A549 (cell line): Measurements from ENCODE around the gene TCF7L1. TPM values are rescaled to one million over a fixed set of nuclear protein-coding genes. Genes with fewer than 3 reads are reported as not detected.
"Not testable (repeated sequence)": the region's sequence is repeated elsewhere in the genome, so short reads cannot be mapped to it uniquely, and the experiment has no call there.

Experiments used
- ATAC-seq, 2 experiments: fragments of 200-7000 bp in 1 of 2; fragments of >200 bp in 1 of 2; cut with Nextera tagmentation in 1 of 2; cut with Tn5 transposase in 1 of 2; 3 replicates each; pipeline versions ENCODE4 v1.8.0 to v1.9.1; 2018 to 2020; ENCODE audit warnings: mild to moderate bottlenecking in 1 of 2, moderate library complexity in 1 of 2
- CTCF ChIA-PET: fragments of 300-600 bp; sonication (Branson Sonifier 250); formaldehyde crosslinking; extraction: SDS; loops from one replicate; lab custom pipeline; 2021; ENCODE audit warnings: antibody characterized with exemption, inconsistent platforms; lab: Yijun Ruan, JAX
- POLR2A ChIA-PET: fragments of 350-600 bp; formaldehyde crosslinking; extraction: SDS; loops from one replicate; lab custom pipeline; 2021; ENCODE audit warnings: antibody characterized with exemption, inconsistent platforms; lab: Yijun Ruan, JAX
- DNase-seq, 2 experiments: peaks; one replicate each; pipeline versions ENCODE4 v3.0.0 to v3.0.0-alpha.2; 2011 to 2016; ENCODE audit warnings: low read depth in 1 of 2, low spot score in 1 of 2
- FAIRE-seq: peaks from 2 replicates; lab custom pipeline; 2011; peaks lifted over from hg19 to GRCh38; lab: Jason Lieb, UNC
- H3K27ac ChIP-seq, 2 experiments: fragments of >200 bp; sonication (Bioruptor Twin); formaldehyde crosslinking; 3 replicates each; pipeline ENCODE4 v1.5.1; 2016 to 2017
- H3K4me1 ChIP-seq: fragments of >200 bp; sonication (Bioruptor Twin); formaldehyde crosslinking; 3 replicates; pipeline ENCODE4 v1.6.1; 2016
- H3K4me2 ChIP-seq: fragments of >200 bp; sonication (Bioruptor Twin); formaldehyde crosslinking; 3 replicates; pipeline ENCODE4 v1.6.1; 2016
- H3K4me3 ChIP-seq: fragments of >200 bp; sonication (Bioruptor Twin); formaldehyde crosslinking; 3 replicates; pipeline ENCODE4 v1.5.1; 2016
- H3K9me3 ChIP-seq: fragments of >200 bp; sonication (Bioruptor Twin); formaldehyde crosslinking; 3 replicates; pipeline ENCODE4 v1.6.1; 2016
- ATOH8 ChIP-seq: fragments of 250-450 bp; sonication (Bioruptor Pico); IDR thresholded peaks from 2 replicates; pipeline ENCODE4 v1.5.0; 2020; ENCODE audit warnings: low read depth, mild to moderate bottlenecking, moderate library complexity
- CTCF ChIP-seq: fragments of >200 bp; sonication (Bioruptor Twin); formaldehyde crosslinking; IDR thresholded peaks from 3 replicates; pipeline ENCODE4 v1.5.1; 2016
- EP300 ChIP-seq, 2 experiments: fragments of >200 bp; sonication (Bioruptor Twin); formaldehyde crosslinking; IDR thresholded peaks; 2 replicates in 1 of 2; 3 replicates in 1 of 2; pipeline ENCODE4 v1.6.1; 2016 to 2017
- FOXS1 ChIP-seq: fragments of 250-450 bp; sonication (Bioruptor Pico); IDR thresholded peaks from 2 replicates; pipeline ENCODE4 v1.5.0; 2020; ENCODE audit warnings: mild to moderate bottlenecking, moderate library complexity
- HDAC2 ChIP-seq: fragments of 200-600 bp; sonication (generic); IDR thresholded peaks from 2 replicates; pipeline ENCODE4 v1.6.1; 2016
- HEYL ChIP-seq: fragments of 250-450 bp; sonication (Bioruptor Pico); IDR thresholded peaks from 2 replicates; pipeline ENCODE4 v1.8.0; 2021; ENCODE audit warnings: mild to moderate bottlenecking, moderate library complexity
- HOXA7 ChIP-seq: fragments of 250-450 bp; sonication (Bioruptor Pico); IDR thresholded peaks from 2 replicates; pipeline ENCODE4 v1.5.0; 2020; ENCODE audit warnings: mild to moderate bottlenecking, moderate library complexity
- HOXB13 ChIP-seq: fragments of 250-450 bp; sonication (Bioruptor Pico); IDR thresholded peaks from 2 replicates; pipeline ENCODE4 v1.5.0; 2020; ENCODE audit warnings: low read depth, mild to moderate bottlenecking, moderate library complexity
- MAFK ChIP-seq: fragments of 450-650 bp; IDR thresholded peaks from 2 replicates; pipeline ENCODE4 v1.6.1; 2014; ENCODE audit not compliant: partially characterized antibody
- MAX ChIP-seq: IDR thresholded peaks from 2 replicates; pipeline ENCODE4 v1.6.1; 2012
- NFE2L2 ChIP-seq: fragments of 150-350 bp; conservative IDR thresholded peaks from 2 replicates; pipeline ENCODE4 v1.6.1; 2014; ENCODE audit warnings: low read length
- REST ChIP-seq: fragments of 200-600 bp; sonication (generic); IDR thresholded peaks from 2 replicates; pipeline ENCODE4 v1.6.1; 2016; ENCODE audit warnings: antibody characterized with exemption, mild to moderate bottlenecking, moderate library complexity
- RFX5 ChIP-seq: fragments of 450-650 bp; IDR thresholded peaks from 2 replicates; pipeline ENCODE4 v1.7.1; 2014; ENCODE audit warnings: antibody characterized with exemption, mild to moderate bottlenecking, moderate library complexity
- RNF2 ChIP-seq: fragments of 200-600 bp; sonication (generic); IDR thresholded peaks from 2 replicates; pipeline ENCODE4 v1.6.1; 2016; ENCODE audit warnings: low read depth, mild to moderate bottlenecking, antibody characterized with exemption, moderate library complexity, borderline replicate concordance
- SMC3 ChIP-seq: fragments of >200 bp; sonication (Bioruptor Twin); formaldehyde crosslinking; IDR thresholded peaks from 3 replicates; pipeline ENCODE4 v1.6.1; 2018; ENCODE audit warnings: inconsistent platforms
- USF2 ChIP-seq: fragments of 450-650 bp; IDR thresholded peaks from 2 replicates; pipeline ENCODE4 v1.6.1; 2014; ENCODE audit warnings: antibody characterized with exemption
- whole genome bisulfite sequencing: methylation state at CpG from one replicate; pipeline ENCODE4 v1.1.6; 2017; ENCODE audit errors: missing lambda C conversion rate; 5-methylcytosine and 5-hydroxymethylcytosine counted together
- polyA plus RNA-seq, 4 experiments: library from polyadenylated mRNA; depleted of rRNA in 3 of 4; stranded (reverse); fragments of >200 nt; fragmentation: RNase III in 1 of 4; extraction: RNeasy Plus Mini Kit Qiagen cat#74134 plus additional on column Dnase treatment in 1 of 4; gene quantifications; 2 replicates in 3 of 4; 3 replicates in 1 of 4; pipeline ENCODE4 v1.2.3, GENCODE V29; 2011 to 2017

The TCF7L1 gene
- polyA plus RNA-seq, 2 of the 4 experiments (the other 2 are of a cell fraction) = 0.68 to 4.4 TPM

- no peak overlapping the region for H3K27ac ChIP-seq
- ChIA-PET POLR2A (no interaction called here), CTCF (interaction anchor here (1.4 to 4.3 kb wide), 3 partner anchors 12 to 165 kb away, joined by 3 to 21 read pairs (median 7); no protein-coding TSS in a partner anchor)
- H3K4me2 ChIP-seq = no peak overlapping the region
- H3K4me3 ChIP-seq = no peak overlapping the region
- no peak for TF ChIP-seq RNF2
- TF ChIP-seq FOXS1 (CRISPR knock-in tag) = no peak
- no peak for TF ChIP-seq HOXA7 (CRISPR knock-in tag)
- TF ChIP-seq HDAC2 = no peak
- no peak for TF ChIP-seq HEYL (CRISPR knock-in tag)
- TF ChIP-seq MAX = no peak
- no peak for TF ChIP-seq RFX5
- TF ChIP-seq REST = no peak
- TF ChIP-seq USF2 = no peak
- TF ChIP-seq SMC3 = no peak
- no peak for TF ChIP-seq CTCF
- TF ChIP-seq EP300 (IDR thresholded peaks at IDR 0.05) = no peak
- no peak for TF ChIP-seq ATOH8 (CRISPR knock-in tag)
- H3K9me3 ChIP-seq = no peaks in the 10 kb centered on the region
- ATAC-seq (peak in 1 of 2 experiments; percentile 36; a peak in 1 of 6 replicates), FAIRE-seq (no peak), DNase-seq (no peak)
- no peaks in the 10 kb centered on the region for H3K4me1 ChIP-seq
Observed at GRCh38 chr2:85119900-85120299, 13.3 kb upstream of the TCF7L1 start.

- 14% methylated on average over 1 of the region's 1 CpG for WGBS
- Histone ChIP-seq H3K4me1 (no peaks in the 10 kb centered on the region), H3K4me3 (no peak overlapping the region), H3K4me2 (no peak overlapping the region), H3K9me3 (no peaks in the 10 kb centered on the region), H3K27ac (no peak overlapping the region)
- ChIA-PET POLR2A (no interaction called here), CTCF (interaction anchor here (1.4 to 4.3 kb wide), 3 partner anchors 12 to 165 kb away, joined by 3 to 21 read pairs (median 7); no protein-coding TSS in a partner anchor)
- DNase-seq (no peak), ATAC-seq (no peak), FAIRE-seq (peak; percentile 46)
- TF ChIP-seq HOXB13 (no peak), NFE2L2 (peak; percentile 57; the same call in 1 of the 2 replicates), MAFK (peak; percentile 34)
Observed at GRCh38 chr2:85120363-85120762, 12.8 kb upstream of the TCF7L1 start.

- H3K9me3 ChIP-seq, H3K4me2 ChIP-seq, ATAC-seq, POLR2A ChIA-PET, DNase-seq, FAIRE-seq, H3K27ac ChIP-seq, H3K4me3 ChIP-seq, H3K4me1 ChIP-seq: not testable (repeated sequence)
- CTCF ChIA-PET = interaction anchor here (0.6 to 2.9 kb wide), 5 partner anchors 8 to 173 kb away, joined by 3 to 13 read pairs (median 4); no protein-coding TSS in a partner anchor
- 60% methylated on average over 5 of the region's 5 CpGs for WGBS
Observed at GRCh38 chr2:85126462-85126861, 6.7 kb upstream of the TCF7L1 start.
